ENCODE data around the gene ACLY.

The ACLY gene

GRCh38 chr17:41891135-41892020 lies 27.4 kb downstream of the ACLY start:
- no peaks in the 10 kb centered on the region for H4K20me1 ChIP-seq (ENCODE audit: insufficient read depth, low read length)

DNA sequence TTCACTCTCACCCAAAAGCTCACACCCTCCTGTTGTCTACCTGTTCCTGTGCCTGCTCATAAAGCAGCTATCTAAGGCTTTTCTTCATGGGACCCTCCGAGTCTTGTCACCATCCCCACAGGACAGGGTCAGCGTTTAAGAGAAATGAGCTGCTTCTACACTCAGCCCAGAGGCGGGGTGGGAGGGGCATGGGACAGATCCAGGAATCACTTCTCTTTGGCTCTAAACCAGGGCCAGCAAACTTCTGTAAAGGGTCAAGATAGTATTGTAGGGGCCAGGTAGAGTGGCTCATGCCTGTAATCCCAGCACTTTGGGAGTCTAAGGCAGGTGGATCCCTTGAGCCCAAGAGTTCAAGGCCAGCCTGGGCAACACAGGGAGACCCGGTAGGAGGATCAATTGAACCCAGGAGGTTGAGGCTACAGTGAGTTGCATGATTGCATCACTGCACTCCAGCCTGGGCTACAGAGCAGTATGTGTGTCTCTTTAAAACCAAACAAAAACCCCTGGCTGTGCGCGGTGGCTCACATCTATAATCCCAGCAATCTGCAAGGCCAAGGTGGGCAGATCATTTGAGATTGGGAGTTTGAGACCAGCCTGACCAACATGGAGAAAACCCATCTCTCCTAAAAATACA lies 30.3 kb downstream of the ACLY start:
- Histone ChIP-seq H3K4me2 (ENCODE audit: low read length) (no peak overlapping the region), H3K36me3 (ENCODE audit: insufficient read depth, low read length) (peaks cover 94% of the 10 kb centered on the region), H3F3A (ENCODE audit: insufficient read depth, low read length) (no peaks in the 10 kb centered on the region), H3K27me3 (ENCODE audit: insufficient read depth, low read length) (no peaks in the 10 kb centered on the region), H3K9me2 (ENCODE audit: low read depth, low read length) (no peaks in the 10 kb centered on the region), H3K9me3 (ENCODE audit: low read length) (no peaks in the 10 kb centered on the region), H4K20me1 (ENCODE audit: insufficient read depth, low read length) (no peaks in the 10 kb centered on the region), H2AFZ (ENCODE audit: low read length) (no peak overlapping the region), H3K79me2 (ENCODE audit: insufficient read depth, low read length) (no peaks in the 10 kb centered on the region), H3K9ac (ENCODE audit: low read length) (no peak overlapping the region), H3K4me1 (ENCODE audit: insufficient read depth, low read length, severe bottlenecking) (no peaks in the 10 kb centered on the region), H3K27ac (ENCODE audit: low read depth, low read length, poor library complexity, severe bottlenecking) (no peak overlapping the region), H3K4me3 (ENCODE audit: low read depth, low read length, poor library complexity, severe bottlenecking) (no peak overlapping the region)
- TF ChIP-seq, protein P1, sequence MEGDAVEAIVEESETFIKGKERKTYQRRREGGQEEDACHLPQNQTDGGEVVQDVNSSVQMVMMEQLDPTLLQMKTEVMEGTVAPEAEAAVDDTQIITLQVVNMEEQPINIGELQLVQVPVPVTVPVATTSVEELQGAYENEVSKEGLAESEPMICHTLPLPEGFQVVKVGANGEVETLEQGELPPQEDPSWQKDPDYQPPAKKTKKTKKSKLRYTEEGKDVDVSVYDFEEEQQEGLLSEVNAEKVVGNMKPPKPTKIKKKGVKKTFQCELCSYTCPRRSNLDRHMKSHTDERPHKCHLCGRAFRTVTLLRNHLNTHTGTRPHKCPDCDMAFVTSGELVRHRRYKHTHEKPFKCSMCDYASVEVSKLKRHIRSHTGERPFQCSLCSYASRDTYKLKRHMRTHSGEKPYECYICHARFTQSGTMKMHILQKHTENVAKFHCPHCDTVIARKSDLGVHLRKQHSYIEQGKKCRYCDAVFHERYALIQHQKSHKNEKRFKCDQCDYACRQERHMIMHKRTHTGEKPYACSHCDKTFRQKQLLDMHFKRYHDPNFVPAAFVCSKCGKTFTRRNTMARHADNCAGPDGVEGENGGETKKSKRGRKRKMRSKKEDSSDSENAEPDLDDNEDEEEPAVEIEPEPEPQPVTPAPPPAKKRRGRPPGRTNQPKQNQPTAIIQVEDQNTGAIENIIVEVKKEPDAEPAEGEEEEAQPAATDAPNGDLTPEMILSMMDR (IDR thresholded peaks at IDR 0.05; ENCODE audit: low read length): no peak
- no peak for TF ChIP-seq EZH2 (IDR thresholded peaks at IDR 0.05; ENCODE audit: borderline replicate concordance, low read length)

More at GRCh38 chr17:41891135-41892020, 27.4 kb downstream of the ACLY start:
- no peak overlapping the region for H3K27ac ChIP-seq (ENCODE audit: low read depth, low read length, poor library complexity, severe bottlenecking)
- H3K9me3 ChIP-seq (ENCODE audit: low read length): no peaks in the 10 kb centered on the region
- no peaks in the 10 kb centered on the region for H3K4me1 ChIP-seq (ENCODE audit: insufficient read depth, low read length, severe bottlenecking)
- no peak overlapping the region for H3K4me2 ChIP-seq (ENCODE audit: low read length)
- no peaks in the 10 kb centered on the region for H3F3A ChIP-seq (ENCODE audit: insufficient read depth, low read length)
- TF ChIP-seq EZH2 (IDR thresholded peaks at IDR 0.05; ENCODE audit: borderline replicate concordance, low read length): no peak
- TF ChIP-seq, protein P1 (IDR thresholded peaks at IDR 0.05; ENCODE audit: low read length): no peak
- H3K36me3 ChIP-seq (ENCODE audit: insufficient read depth, low read length): peaks cover 94% of the 10 kb centered on the region
- H3K4me3 ChIP-seq (ENCODE audit: low read depth, low read length, poor library complexity, severe bottlenecking): no peak overlapping the region
- H3K9ac ChIP-seq (ENCODE audit: low read length): no peak overlapping the region
- no peak overlapping the region for H2AFZ ChIP-seq (ENCODE audit: low read length)
- no peaks in the 10 kb centered on the region for H3K27me3 ChIP-seq (ENCODE audit: insufficient read depth, low read length)
- H3K79me2 ChIP-seq (ENCODE audit: insufficient read depth, low read length): no peaks in the 10 kb centered on the region
- H3K9me2 ChIP-seq (ENCODE audit: low read depth, low read length): no peaks in the 10 kb centered on the region

GRCh38 chr17:41885733-41886132 lies 33.0 kb downstream of the ACLY start:
- no peaks in the 10 kb centered on the region for H3F3A ChIP-seq (ENCODE audit: insufficient read depth, low read length)

More at GRCh38 chr17:41885733-41886132, 33.0 kb downstream of the ACLY start:
- no peak overlapping the region for H3K9ac ChIP-seq (ENCODE audit: low read length)
- TF ChIP-seq, protein P1 (IDR thresholded peaks at IDR 0.05; ENCODE audit: low read length): peak; percentile 40; the same call in 1 of the 2 replicates
- TF ChIP-seq EZH2 (IDR thresholded peaks at IDR 0.05; ENCODE audit: borderline replicate concordance, low read length): no peak
- H3K9me2 ChIP-seq (ENCODE audit: low read depth, low read length): no peaks in the 10 kb centered on the region
- no peak overlapping the region for H3K4me2 ChIP-seq (ENCODE audit: low read length)
- H3K36me3 ChIP-seq (ENCODE audit: insufficient read depth, low read length): peaks cover 92% of the 10 kb centered on the region
- no peak overlapping the region for H3K27ac ChIP-seq (ENCODE audit: low read depth, low read length, poor library complexity, severe bottlenecking)
- H4K20me1 ChIP-seq (ENCODE audit: insufficient read depth, low read length): no peaks in the 10 kb centered on the region
- no peaks in the 10 kb centered on the region for H3K4me1 ChIP-seq (ENCODE audit: insufficient read depth, low read length, severe bottlenecking)
- H2AFZ ChIP-seq (ENCODE audit: low read length): no peak overlapping the region
- H3K9me3 ChIP-seq (ENCODE audit: low read length): no peaks in the 10 kb centered on the region
- H3K79me2 ChIP-seq (ENCODE audit: insufficient read depth, low read length): no peaks in the 10 kb centered on the region
- H3K4me3 ChIP-seq (ENCODE audit: low read depth, low read length, poor library complexity, severe bottlenecking): no peak overlapping the region
- H3K27me3 ChIP-seq (ENCODE audit: insufficient read depth, low read length): no peaks in the 10 kb centered on the region

Measured in OCI-LY1 (cell line).